AG09319 (cell line): Measurements from ENCODE around the gene SASH1.

Source experiments
- DNase-seq: peaks from one replicate; pipeline ENCODE4 v3.0.0-alpha.2; 2010; ENCODE audit warnings: low read depth; ENCODE audit errors: extremely low read depth
- TF ChIP-seq, protein P1 (sequence below): IDR thresholded peaks from 2 replicates; pipeline ENCODE4 v1.5.1; 2011; ENCODE audit warnings: low read depth, mild to moderate bottlenecking, inconsistent platforms, low read length, moderate library complexity

The SASH1 gene

DNA sequence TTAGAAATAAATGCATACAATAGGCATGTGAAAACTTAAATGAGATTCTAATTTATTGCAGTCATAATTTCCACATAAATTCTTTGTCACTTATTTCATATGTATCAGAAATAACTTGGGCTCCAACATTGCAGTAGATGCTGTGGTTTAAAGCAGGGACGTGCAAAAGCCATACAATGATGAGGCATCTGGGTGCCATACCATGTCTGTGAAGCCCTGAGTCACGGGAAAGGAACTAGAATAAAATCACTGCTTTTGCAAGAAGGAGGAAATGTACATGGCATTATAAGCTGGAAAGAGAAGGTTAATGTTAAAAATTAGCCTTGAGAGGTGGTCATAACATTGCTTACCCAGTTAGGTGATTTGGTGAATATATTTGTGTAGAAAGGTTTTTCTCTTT is 180.4 kb downstream of the SASH1 start:
- no peak for DNase-seq
- TF ChIP-seq, protein P1, sequence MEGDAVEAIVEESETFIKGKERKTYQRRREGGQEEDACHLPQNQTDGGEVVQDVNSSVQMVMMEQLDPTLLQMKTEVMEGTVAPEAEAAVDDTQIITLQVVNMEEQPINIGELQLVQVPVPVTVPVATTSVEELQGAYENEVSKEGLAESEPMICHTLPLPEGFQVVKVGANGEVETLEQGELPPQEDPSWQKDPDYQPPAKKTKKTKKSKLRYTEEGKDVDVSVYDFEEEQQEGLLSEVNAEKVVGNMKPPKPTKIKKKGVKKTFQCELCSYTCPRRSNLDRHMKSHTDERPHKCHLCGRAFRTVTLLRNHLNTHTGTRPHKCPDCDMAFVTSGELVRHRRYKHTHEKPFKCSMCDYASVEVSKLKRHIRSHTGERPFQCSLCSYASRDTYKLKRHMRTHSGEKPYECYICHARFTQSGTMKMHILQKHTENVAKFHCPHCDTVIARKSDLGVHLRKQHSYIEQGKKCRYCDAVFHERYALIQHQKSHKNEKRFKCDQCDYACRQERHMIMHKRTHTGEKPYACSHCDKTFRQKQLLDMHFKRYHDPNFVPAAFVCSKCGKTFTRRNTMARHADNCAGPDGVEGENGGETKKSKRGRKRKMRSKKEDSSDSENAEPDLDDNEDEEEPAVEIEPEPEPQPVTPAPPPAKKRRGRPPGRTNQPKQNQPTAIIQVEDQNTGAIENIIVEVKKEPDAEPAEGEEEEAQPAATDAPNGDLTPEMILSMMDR, result no peak

DNA sequence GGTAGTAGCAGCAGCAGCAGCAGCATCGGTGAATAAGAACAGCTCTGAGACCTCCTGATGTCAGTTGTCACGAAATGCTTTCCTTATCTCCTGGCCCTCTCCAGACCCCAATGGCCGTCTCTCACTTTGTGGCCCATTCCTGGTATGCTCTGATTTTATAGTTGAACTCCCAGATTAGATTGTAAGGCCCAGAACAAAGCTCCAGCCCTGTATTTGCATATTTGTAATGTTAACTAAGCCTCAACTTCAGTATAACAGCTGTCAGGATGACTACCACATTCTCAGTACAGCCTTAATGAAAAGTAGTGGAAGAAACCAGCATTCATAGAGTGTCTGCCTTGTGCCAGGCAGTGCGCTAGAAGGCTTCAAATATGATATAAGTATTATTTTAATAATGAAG is 180.9 kb downstream of the SASH1 start:
- DNase-seq, result no peak
- TF ChIP-seq, protein P1, result no peak

DNA sequence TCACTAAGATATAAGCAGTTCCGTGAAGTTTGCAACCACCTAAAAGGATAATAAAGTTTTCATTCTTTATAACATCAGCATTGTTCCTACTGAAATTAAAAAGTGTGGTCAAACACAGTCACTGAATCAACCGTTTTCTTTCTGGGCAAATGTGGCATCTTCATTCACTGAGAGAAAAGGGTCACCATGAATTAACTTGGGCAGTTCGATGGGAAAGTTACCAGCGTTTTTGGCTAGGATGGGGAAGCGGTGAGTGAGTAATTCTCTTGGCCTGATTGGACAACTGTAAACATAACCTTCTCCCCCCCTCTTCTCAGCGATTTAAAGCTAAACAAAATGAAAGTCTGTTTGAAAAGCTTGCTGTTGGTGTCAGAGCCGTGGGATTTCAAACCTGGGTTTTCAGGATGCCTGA is 181.8 kb downstream of the SASH1 start:
- TF ChIP-seq, protein P1, result no peak
- peak; percentile 71 for DNase-seq

DNA sequence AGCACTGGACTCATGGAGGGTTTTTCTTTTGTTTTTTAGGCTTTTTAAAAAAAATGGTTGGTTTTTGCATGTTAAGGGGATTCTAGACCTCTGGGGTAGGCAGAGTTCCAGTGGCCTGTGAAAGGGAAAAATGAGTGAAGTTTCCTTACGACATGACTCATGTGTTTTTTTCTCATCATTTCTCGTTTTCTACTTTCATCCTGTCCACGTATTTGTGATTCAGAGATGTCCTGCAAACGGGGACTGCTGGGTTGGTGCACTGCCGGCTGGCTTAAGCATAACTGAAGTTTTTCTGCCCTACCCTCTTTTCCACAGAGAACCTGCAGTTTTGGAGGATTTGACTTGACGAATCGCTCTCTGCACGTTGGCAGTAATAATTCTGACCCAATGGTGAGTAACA is 182.3 kb downstream of the SASH1 start:
- DNase-seq, result no peak

DNA sequence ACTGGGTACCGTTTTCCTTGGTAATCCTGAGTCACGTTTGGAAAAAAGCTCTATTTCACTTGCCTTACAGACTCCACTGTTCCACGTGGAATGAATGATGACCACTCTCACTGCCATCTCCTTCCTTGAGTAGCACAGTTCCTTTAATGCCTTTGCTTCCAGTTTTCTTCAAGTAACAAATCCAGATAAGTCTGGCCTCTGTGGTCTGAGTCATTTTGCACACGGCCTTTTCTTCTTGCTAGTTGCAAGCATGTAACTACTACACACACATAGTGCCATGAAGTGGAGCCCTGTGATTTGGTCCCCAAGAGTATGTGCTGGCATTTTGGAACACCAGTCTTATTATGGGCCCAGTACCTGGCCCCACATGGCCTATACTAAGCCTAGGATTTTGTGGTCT is 182.8 kb downstream of the SASH1 start:
- TF ChIP-seq, protein P1, result no peak
- DNase-seq, result no peak

More for the DNA sequence above, 182.3 kb downstream of the SASH1 start:
- TF ChIP-seq, protein P1, result no peak

DNA sequence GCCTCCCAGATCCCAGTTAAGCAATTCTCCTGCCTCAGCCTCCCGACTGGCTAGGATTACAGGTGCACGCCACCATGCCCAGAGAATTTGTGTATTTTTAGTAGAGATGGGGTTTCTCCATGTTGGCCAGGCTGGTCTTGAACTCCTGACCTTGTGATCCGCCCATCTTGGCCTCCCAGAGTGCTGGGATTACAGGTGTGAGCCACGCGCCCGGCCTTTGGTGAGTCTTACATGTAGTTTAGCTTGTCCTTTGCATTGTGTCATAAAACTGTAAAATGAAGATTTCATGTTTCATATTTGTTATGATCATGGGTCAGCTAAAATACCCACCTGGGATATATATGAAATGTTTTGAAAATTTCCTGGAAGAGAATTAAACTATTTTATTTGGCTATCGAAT is 183.5 kb downstream of the SASH1 start:
- no peak for DNase-seq
- TF ChIP-seq, protein P1, result no peak

DNA sequence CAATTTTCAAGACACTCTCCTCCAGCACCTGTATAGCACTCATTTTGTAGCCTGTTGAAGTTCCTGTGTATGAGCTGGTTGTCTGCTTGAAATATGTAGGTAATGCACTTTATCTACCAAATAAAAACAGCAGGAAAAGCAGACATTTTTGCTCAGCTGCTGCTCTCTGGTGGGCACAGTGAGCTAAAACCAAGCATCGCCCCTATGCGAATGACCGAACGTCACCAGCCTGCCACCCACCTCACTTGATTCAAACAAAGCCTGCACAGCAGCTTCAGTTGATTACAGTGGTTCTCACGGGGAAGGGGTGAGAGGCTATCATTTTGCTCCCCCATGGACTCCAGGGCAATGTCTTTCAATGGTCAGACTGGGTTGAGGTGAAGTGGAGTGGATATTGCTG is 185.7 kb downstream of the SASH1 start:
- TF ChIP-seq, protein P1, result no peak; the same call in none of the 2 replicates
- DNase-seq, result no peak
